ENCODE measurements around the gene PLA2G2E.
"Not testable (repeated sequence)": the region's sequence is repeated elsewhere in the genome, so short reads cannot be mapped to it uniquely, and the experiment has no call there.

Gene PLA2G2E

DNA sequence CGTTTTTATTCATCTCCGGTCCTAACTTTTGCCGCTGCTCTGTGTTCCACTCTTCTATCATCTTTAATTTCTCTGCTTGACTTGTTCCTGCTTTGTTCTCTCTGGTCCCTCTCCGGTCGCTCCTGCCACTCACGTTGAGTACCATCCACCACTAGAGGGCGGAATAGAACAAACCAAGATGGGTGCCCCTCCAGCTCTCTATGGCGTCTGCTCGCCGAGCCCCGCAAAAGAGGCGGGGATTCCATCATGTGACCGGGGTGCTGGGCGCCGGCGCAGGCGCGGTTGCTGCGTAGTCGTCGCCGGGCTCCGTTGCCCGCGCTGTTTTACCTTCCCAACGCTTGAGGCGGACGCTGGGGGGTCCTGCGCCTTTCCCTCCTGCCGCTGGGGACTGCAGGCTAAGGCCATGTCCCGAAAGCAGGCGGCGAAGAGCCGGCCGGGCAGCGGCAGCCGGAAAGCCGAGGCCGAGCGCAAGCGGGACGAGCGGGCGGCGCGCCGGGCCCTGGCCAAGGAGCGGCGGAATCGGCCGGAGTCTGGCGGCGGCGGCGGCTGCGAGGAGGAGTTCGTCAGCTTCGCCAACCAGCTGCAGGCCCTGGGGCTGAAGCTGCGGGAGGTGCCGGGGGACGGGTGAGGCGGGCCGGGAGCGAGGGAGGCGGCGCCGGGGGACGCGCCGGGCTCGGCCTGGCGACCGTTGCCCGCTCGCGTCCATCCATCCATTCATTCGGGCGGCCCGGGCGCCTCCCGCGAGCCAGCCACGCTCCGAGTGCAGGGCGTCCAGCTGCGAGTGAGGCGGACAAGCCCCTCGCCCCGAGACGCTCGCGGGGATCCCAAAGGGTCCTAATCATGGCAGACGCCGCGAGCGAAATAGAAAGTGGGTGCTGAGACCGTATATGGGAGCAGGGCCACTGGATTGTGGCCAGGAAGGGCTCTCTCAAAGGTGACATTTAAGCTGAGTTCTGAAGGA is 41.0 kb downstream of the PLA2G2E start, which contains the start of gene OTUD3:
Gene OTUD3, plus strand, starts transcription at position 285 of the 961 bp plus-strand sequence. Its CDS starts 119 bp downstream, at position 404.
- peak; percentile 98 for DNase-seq (ENCODE audit: low spot score)

DNA sequence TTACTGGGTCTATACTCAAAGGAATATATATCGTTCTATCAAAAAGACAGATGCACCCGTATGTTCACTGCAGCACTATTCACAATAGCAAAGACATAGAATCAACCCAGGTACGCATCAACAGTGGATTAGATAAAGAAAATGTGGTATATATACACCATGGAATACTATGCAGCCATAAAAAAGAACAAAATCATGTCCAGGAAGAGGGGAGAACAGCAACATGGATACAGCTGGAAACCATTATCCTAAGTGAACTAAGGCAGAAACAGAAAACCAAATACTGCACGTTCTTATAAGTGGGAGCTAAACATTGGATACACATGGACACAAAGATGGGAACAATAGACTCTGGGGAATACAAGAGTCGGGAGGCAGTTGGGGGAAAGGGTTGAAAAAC is 42.6 kb downstream of the PLA2G2E start:
- not testable (repeated sequence) for DNase-seq (ENCODE audit: low spot score)

DNA sequence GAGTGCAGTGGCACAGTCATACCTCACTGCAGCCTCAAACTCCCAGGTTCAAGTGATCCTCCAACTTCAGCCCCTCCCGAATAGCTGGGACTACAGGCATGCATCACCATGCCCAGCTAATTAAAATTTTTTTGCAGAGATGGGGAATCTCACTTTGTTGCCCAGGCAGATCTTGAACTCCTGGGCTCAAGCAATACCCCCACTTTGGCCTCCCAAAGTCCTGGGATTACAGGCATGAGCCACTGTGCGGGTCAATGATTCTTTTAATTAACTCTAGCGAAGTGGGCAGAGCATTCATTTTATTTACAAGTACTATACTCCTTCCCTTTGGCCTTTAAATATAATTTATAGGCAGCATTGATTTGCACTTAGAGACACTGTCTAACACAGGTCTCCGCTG is 43.8 kb downstream of the PLA2G2E start:
- no peak for DNase-seq (ENCODE audit: low spot score)

DNA sequence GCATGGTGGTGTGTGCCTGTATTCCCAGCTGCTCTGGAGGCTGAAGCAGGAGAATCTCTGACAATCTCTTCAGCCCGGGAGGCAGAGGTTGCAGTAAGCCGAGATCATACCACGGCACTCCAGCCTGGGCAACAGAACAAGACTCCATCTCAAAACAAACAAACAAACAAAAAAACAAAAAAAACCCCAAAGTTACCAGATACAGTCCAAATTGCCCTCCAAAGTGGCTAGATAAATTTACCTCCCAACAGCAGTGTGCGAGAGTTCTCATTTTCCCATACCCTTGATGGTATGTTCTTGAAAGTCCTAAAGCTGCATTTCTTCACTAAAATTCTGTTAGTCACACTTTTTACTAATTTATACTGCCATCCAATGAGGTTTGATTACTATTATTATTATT is 44.2 kb downstream of the PLA2G2E start:
- no peak for DNase-seq (ENCODE audit: low spot score)

DNA sequence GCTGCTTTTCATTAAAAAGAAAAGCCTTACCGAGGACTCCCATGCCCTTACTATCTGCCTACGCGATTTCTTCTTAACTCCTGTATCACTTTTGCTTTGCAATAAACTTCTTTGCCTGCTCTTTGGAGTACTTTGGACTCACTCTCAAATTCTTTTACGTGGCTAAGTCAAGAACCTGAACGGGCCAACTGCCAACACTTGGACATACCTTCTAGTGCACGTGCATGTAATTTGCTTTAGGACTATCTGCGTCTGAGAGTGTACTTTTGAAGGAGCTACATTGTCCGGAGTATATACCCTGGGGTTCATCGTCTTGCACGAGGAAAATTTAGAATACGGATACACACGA is 44.8 kb downstream of the PLA2G2E start:
- no peak for DNase-seq (ENCODE audit: low spot score)

DNA sequence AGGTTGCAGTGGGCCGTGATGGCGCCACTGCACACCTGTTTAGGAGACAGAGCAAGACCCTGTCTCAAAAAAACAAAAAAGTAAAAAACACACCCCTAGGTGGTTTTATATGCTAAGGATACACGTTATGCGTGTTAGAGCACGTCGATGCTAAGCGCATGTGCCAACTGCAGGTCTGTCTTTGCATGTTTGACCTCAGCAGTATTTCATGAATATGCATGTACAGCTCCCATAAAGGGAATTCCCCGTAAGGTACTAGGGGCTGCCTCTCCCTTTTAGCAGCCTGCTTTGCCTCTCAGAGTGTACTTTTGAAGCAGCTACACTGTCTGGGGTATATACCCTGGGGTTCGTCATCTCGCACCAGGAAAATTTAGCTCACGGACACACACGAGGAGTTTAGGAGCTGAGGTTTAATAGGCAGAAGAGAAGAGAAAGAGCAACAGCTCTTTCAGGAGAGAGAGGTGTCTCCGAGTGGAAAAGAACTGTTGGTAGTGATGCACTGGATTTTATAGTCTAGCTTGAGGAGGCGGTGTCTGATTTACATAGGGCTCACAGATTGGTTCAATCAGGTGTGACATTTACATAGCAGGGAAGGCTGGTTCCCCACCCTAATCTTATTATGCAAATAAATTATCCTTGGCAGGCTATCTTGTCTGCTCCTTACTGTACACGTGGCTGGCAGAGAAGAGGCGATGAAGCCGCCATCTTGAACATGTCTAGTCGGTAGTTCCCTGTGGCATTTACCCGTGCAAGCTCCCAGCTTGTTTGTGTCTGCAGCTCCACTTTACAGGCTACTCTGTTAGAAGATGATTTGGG is 45.4 kb downstream of the PLA2G2E start:
- no peak for DNase-seq (ENCODE audit: low spot score)

DNA sequence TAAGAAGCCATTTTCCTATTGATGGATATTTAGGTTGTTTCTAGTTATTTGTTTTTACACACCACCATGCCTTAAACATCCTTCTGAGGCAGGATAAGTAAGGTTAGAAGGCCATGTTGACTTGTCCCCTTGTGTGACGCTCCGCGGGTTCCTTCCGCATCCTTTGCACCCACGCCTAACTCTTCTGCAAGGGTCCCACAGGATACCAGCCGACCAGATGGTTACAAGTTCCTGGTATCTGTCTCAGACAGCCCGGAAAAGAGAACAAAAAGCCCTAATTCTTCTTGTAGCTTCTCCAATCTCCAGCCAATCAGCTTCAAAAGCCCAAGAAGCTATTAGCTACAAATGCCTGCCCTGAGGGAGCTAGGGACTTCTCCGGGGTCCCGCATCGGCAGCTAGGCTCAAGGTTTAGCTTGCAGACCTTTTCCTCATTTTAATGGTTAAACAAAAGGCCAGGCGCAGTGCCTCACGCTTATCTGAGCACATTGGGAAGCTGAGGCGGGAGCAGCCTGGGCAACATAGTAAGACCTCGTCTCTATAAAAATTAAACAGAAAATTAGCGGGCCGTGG is 46.2 kb downstream of the PLA2G2E start:
- DNase-seq (ENCODE audit: low spot score): no peak

DNA sequence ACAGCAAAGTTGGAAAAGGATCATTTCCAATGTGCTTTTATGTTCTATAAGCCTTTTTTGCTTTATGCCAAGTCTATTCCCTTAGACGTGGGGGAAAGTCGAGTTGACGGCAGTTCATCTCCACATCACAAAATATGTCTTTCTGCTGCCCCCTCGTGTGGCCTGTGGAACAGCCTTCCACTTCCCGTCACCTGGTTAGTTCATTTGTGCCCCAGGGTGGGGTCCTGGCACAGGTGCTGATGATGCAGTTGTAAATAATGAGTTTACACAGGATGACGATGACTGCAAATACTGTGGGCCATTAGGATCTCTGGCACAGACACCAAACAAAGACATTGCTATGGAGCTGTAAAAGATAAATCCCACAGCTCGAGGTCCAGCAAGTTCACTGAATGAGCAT is 51.2 kb downstream of the PLA2G2E start:
- DNase-seq (ENCODE audit: low spot score): no peak

Data from CD4-positive, alpha-beta T cell treated with Interleukin-15 for 4 hours (primary cell).